ENCODE data around the gene TRPM3. TPM values are rescaled to one million over a fixed set of nuclear protein-coding genes. Genes with fewer than 3 reads are reported as not detected.

TRPM3 gene
- total RNA-seq, 1 experiment from 2014 or later: not detected

DNA sequence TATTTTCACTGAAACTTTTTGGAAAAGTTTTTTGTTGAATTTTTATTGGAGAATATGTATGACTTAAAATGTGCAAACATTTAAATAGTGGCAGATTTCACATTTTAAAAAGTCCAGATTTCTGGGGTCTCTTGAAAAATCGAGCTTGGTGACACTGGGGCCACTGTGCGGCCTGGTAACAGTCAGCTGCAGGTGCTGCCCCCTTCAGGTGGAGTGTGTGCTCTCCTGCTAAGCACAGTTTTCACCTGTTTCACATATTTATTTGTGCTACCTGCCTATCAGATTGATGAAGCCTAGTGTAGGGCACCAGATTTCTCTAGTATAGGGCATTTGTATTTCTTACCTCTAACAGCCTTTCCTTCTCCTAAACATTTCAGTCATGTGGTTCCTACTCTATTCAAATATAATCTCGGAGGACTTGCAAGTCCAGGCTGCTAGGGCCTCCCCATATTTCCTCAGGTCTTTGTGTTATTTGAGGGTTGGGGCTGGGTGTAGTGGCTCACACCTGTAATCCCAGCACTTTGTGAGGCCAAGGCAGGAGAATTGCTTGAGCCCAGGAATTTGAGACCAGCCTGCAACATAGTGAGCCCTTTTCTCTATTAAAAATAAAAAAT, 611.2 kb downstream of the TRPM3 start:
- Histone ChIP-seq H3K36me3 (ENCODE audit: low read depth, low read length) (no peaks in the 10 kb centered on the region), H3K9ac (ENCODE audit: low read length) (no peak overlapping the region), H3K27ac (ENCODE audit: low read length) (no peak overlapping the region), H3K79me2 (ENCODE audit: low read length) (no peaks in the 10 kb centered on the region), H3F3A (ENCODE audit: low read length, unreplicated experiment) (no peaks in the 10 kb centered on the region), H3K27me3 (ENCODE audit: low read length) (no peaks in the 10 kb centered on the region), H3K4me3 (ENCODE audit: low read length) (no peak overlapping the region), H3K9me2 (replicated peaks; ENCODE audit: low read length) (no peaks in the 10 kb centered on the region), H3K4me1 (ENCODE audit: insufficient read depth, low read length) (no peaks in the 10 kb centered on the region), H3K9me3 (ENCODE audit: low read length) (no peaks in the 10 kb centered on the region), H4K20me1 (ENCODE audit: low read length) (no peaks in the 10 kb centered on the region), H3K4me2 (ENCODE audit: low read length) (no peak overlapping the region), H2AFZ (ENCODE audit: low read length) (no peak overlapping the region)
- intact Hi-C loops (cut with micrococcal nuclease): no loop called here
- no TSS peak for BruUV-seq (replicated peaks)
- DNase-seq: no peak
- ATAC-seq: no peak
- POLR2A ChIA-PET (ENCODE audit: unreplicated experiment): no interaction called here
- CTCF ChIA-PET: no interaction called here
- TF ChIP-seq EZH2 (IDR thresholded peaks at IDR 0.05; ENCODE audit: low read length, unreplicated experiment): no peak
- TF ChIP-seq CTCF (conservative IDR thresholded peaks at IDR 0.05; ENCODE audit: low read depth, low read length): peak; percentile 63

GRCh38 chr9:70506159-70506558, 615.3 kb downstream of the TRPM3 start:
- POLR2A ChIA-PET (ENCODE audit: unreplicated experiment): no interaction called here
- H3F3A ChIP-seq (ENCODE audit: low read length, unreplicated experiment): no peaks in the 10 kb centered on the region
- ATAC-seq: no peak

More at GRCh38 chr9:70506159-70506558, 615.3 kb downstream of the TRPM3 start:
- H3K4me2 ChIP-seq (ENCODE audit: low read length): no peak overlapping the region
- no TSS peak for BruUV-seq (replicated peaks)
- no peaks in the 10 kb centered on the region for H4K20me1 ChIP-seq (ENCODE audit: low read length)
- DNase-seq: no peak
- TF ChIP-seq CTCF (conservative IDR thresholded peaks at IDR 0.05; ENCODE audit: low read depth, low read length) (no peak), EZH2 (IDR thresholded peaks at IDR 0.05; ENCODE audit: low read length, unreplicated experiment) (no peak), EZH2phosphoT487 (IDR thresholded peaks at IDR 0.05; ENCODE audit: borderline replicate concordance, low read length) (no peak)
- CTCF ChIA-PET: no interaction called here
- intact Hi-C loops (cut with micrococcal nuclease): no loop called here
- peaks cover 4% of the 10 kb centered on the region; the same call in 1 of the 2 replicates for H3K27me3 ChIP-seq (ENCODE audit: low read length)
- no peak overlapping the region for H3K27ac ChIP-seq (ENCODE audit: low read length)
- H3K4me1 ChIP-seq (ENCODE audit: insufficient read depth, low read length): no peaks in the 10 kb centered on the region
- no peak overlapping the region for H3K4me3 ChIP-seq (ENCODE audit: low read length)
- no peaks in the 10 kb centered on the region for H3K79me2 ChIP-seq (ENCODE audit: low read length)
- H2AFZ ChIP-seq (ENCODE audit: low read length): no peak overlapping the region
- no peak overlapping the region for H3K9ac ChIP-seq (ENCODE audit: low read length)
- H3K9me3 ChIP-seq (ENCODE audit: low read length): no peaks in the 10 kb centered on the region
- H3K9me2 ChIP-seq (replicated peaks; ENCODE audit: low read length): no peaks in the 10 kb centered on the region
- H3K36me3 ChIP-seq (ENCODE audit: low read depth, low read length): no peaks in the 10 kb centered on the region

All from PC-3 (cell line).